CD4-positive, alpha-beta T cell treated with Interleukin-6 at 100 ng/mL for 8 hours (primary cell): ENCODE measurements around the gene CCIN.

ENCODE experiments used
- DNase-seq: peaks from one replicate; pipeline ENCODE4 v3.0.0-alpha.2; 2020; ENCODE audit warnings: mixed read lengths, low spot score

Gene CCIN

GRCh38 chr9:36140086-36141084 is 28.8 kb upstream of the CCIN start:
- DNase-seq: peak; percentile 51

- no peak for DNase-seq
Measured at GRCh38 chr9:36141288-36141687, 27.9 kb upstream of the CCIN start.

GRCh38 chr9:36141761-36142160 is 27.4 kb upstream of the CCIN start:
- no peak for DNase-seq

GRCh38 chr9:36142510-36143244 is 26.5 kb upstream of the CCIN start:
- no peak for DNase-seq

GRCh38 chr9:36143245-36143641 is 25.9 kb upstream of the CCIN start:
- DNase-seq: no peak

GRCh38 chr9:36144309-36145232 is 24.6 kb upstream of the CCIN start:
- DNase-seq: peak; percentile 49

GRCh38 chr9:36145970-36146369 is 23.2 kb upstream of the CCIN start:
- no peak for DNase-seq

DNA sequence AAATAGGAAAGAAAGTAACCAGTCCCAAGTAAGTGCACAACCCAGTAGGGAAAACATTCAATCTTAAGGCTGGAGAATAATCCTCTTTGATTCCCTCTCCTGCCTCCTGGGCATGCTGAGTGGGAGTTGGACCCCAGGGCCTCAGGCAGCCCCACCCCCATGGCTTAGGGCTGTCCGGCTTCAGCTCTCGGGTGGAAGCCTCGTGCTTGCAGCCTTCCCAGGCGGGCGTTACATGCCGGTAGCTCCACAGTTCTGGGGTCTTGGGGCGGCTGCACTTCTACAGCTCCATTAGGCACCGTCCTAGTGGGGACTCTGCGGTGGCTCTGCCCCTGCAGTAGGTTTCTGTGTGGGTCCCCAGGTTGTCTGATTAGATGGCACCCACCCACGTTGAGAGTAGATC is 22.5 kb upstream of the CCIN start:
- DNase-seq: no peak

GRCh38 chr9:36147441-36148175 is 21.6 kb upstream of the CCIN start:
- no peak for DNase-seq

- DNase-seq: peak; percentile 75
Measured at GRCh38 chr9:36148311-36149051, 20.7 kb upstream of the CCIN start.

GRCh38 chr9:36149197-36149596 is 20.0 kb upstream of the CCIN start:
- DNase-seq: no peak

DNA sequence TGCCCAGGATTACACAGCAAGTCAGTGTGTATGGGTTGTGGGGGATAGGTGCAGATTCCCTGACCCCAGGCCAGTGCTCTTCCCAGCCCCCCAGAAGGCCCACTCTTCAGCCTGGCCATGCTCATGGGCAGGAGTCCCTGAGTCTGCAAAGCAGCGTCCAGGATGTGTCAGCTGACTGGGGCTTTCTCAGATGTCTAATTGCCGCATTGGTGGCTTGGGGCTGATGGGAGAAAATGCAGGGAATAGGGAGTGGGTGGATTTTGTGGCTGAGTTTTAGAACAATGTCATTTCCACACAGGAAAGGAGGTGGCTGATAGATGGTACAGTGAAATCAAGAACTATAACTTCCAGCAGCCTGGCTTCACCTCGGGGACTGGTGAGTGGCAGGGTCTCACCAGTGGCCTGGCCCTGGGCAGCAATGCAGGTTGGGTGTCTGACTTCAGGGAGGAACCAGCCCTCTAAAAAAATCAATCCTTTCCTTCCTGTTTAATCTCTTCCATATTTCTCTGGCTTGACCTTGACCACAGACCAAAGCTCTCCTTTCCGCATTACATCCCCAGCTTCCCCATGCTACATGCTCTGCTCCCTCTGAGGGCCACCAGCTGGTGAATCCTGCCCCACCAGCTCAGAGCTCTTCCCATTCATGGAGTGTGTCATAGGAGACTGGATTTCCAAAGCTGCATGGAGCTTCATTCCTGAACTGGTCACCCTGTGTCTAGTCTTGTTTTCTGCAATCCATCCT is 18.4 kb upstream of the CCIN start:
- no peak for DNase-seq

DNA sequence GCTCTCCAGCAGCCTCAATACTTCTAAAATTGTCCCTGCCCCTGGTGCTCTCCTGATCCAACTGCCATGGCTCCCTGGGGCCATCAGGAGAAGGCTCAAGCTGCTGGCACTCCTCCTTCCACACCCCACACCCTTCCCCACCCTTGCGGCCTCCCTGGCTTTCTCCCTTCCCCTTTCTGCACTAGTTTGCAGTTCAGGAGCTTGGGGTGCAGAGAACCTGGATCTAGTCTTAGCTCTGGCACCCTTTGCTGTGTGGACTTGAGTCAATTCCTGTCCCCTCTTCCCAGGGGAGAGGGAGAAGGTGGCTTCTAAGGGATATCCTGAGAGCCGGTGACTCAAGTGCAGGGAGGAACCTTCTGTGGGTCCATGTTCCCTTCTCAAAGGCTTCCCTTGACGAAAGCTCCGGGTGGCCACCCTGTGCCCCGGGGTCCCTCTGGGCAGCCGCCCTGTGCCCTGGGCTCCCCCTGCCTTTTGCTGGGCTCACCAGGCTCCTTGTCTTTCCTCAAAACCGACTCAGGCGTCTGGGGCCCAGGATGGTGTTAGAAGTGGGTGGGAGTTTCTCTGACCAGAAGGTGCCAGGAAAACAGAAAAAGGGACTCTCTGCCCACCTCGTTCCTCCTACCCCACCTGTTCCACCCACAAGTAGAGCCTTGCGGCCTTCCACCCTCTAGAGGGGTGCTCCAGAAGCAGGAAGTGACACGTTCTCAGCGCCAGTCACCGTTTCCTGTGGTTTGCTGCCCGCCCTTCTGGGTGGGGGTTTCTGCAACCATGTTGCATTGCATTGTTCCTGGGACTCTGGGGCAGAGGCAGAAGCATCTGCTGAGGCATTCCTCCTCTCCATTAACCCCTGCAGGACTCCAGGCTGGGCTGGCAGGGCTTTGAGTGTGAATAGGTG is 17.6 kb upstream of the CCIN start:
- DNase-seq: peak; percentile 89

GRCh38 chr9:36152741-36153438 is 16.3 kb upstream of the CCIN start:
- no peak for DNase-seq

- no peak for DNase-seq
Measured at GRCh38 chr9:36153746-36154145, 15.4 kb upstream of the CCIN start.

DNA sequence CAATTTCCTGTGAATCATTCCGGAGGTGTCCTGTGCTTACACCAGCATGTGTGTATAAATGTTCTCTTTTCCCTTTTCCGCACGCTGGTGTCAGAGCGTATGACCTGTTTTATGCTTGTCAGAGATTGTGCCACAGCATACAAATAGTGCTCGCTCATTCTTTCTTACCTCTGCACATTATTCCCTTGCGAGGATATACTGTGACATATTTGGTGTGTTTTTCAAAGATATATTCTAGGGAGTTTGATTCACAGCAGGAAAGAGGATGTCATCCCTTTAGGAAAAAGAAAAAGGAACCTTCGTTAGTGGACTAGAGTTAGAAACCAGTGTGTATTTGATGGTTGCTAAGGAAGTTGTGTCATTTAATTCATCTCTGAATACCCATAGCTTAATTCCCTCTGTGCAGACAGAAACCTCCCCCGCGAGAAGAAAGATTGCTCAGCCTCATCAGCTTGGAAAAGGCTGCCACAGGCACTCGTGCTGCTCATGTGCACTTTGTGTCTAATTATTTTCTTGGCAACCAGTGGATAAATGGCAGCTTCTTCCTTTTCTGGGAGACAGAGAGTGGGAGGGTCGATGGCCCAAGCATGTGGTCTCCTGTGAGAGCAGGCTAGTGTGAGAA is 14.7 kb upstream of the CCIN start:
- no peak for DNase-seq

DNA sequence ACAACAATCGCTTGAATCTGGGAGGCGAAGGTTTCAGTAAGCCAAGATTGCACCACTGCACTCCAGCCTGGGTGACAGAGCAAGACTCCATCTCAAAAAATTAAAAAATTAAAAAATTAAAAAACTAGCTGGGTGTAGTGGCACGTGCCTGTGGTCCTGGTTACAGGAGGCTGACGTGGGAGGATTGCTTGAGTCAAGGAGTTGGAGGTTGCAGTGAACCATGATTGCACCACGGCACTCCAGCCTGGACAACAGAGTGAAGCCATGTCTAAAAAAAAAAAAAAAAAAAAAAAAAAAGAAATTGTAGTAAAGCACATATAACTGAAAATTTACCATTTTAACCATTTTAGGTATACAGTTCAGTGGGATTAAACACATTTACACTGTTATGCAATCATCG is 13.1 kb upstream of the CCIN start:
- DNase-seq: no peak

DNA sequence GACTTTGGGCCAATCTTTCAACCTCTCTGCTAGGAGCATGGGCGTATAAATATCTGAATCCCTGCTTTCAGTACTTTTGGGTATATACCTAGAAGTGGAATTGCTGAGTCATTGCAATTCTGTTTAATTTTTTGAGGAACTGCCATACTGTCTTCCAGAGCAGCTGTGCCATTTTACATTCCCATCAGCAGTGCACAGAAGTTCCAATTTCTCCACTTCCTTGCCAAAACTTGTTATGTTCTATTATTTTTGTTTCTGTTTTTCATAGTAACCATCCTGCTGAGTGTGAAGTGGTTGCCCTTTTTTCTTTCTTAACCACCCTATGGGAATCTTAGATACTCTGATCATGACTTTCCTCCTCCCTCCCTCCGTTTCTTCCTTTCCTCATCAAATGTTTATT is 11.1 kb upstream of the CCIN start:
- DNase-seq: no peak
